ENCODE measurements around the gene ABI3BP.
"Not testable (repeated sequence)": the region's sequence is repeated elsewhere in the genome, so short reads cannot be mapped to it uniquely, and the experiment has no call there.

ABI3BP gene

DNA sequence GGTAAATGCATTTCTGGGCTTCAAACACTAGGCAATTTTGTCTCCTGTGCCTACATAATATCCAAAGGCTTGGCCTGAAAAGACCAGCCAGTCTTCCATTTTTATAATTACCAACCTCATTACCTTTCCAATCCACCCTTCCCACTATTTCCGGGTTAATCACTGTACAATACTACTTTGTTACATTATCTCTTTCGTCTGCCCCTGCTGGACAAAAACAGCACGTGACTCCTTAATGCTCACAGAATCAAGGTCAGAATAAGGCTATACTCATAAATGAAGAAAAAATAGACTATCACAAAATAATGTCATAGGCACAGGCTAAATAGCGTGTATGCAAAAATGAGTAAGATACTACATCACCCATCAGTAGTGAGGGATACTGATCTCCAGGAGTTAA lies 40.1 kb downstream of the ABI3BP start:
- H3K27me3 ChIP-seq (ENCODE audit: insufficient read depth, low read length, poor library complexity, severe bottlenecking), result no peaks in the 10 kb centered on the region
- no peak overlapping the region for H3K4me2 ChIP-seq (ENCODE audit: low read depth, low read length, poor library complexity, severe bottlenecking)
- H2AFZ ChIP-seq (ENCODE audit: low read length), result no peak overlapping the region
- no peak overlapping the region for H3K4me3 ChIP-seq (ENCODE audit: low read length, poor library complexity, severe bottlenecking)
- no peaks in the 10 kb centered on the region for H3K9me2 ChIP-seq (replicated peaks; ENCODE audit: low read depth, low read length)
- H4K20me1 ChIP-seq (ENCODE audit: insufficient read depth, low read length, poor library complexity, severe bottlenecking), result no peaks in the 10 kb centered on the region
- H3F3A ChIP-seq (ENCODE audit: low read depth), result no peaks in the 10 kb centered on the region
- no peaks in the 10 kb centered on the region for H3K9me3 ChIP-seq (ENCODE audit: insufficient read depth, low read depth, low read length)
- no peak overlapping the region for H3K9ac ChIP-seq (ENCODE audit: low read depth, low read length, poor library complexity, severe bottlenecking)
- no peaks in the 10 kb centered on the region for H3K36me3 ChIP-seq (ENCODE audit: insufficient read depth, low read length)
- no peaks in the 10 kb centered on the region for H3K79me2 ChIP-seq (ENCODE audit: insufficient read depth, low read length)
- no peaks in the 10 kb centered on the region for H3K4me1 ChIP-seq (ENCODE audit: insufficient read depth, low read length, poor library complexity, severe bottlenecking)
- TF ChIP-seq EZH2phosphoT487 (IDR thresholded peaks at IDR 0.05; ENCODE audit: borderline replicate concordance), result no peak
- TF ChIP-seq, protein P1, sequence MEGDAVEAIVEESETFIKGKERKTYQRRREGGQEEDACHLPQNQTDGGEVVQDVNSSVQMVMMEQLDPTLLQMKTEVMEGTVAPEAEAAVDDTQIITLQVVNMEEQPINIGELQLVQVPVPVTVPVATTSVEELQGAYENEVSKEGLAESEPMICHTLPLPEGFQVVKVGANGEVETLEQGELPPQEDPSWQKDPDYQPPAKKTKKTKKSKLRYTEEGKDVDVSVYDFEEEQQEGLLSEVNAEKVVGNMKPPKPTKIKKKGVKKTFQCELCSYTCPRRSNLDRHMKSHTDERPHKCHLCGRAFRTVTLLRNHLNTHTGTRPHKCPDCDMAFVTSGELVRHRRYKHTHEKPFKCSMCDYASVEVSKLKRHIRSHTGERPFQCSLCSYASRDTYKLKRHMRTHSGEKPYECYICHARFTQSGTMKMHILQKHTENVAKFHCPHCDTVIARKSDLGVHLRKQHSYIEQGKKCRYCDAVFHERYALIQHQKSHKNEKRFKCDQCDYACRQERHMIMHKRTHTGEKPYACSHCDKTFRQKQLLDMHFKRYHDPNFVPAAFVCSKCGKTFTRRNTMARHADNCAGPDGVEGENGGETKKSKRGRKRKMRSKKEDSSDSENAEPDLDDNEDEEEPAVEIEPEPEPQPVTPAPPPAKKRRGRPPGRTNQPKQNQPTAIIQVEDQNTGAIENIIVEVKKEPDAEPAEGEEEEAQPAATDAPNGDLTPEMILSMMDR (conservative IDR thresholded peaks at IDR 0.05; ENCODE audit: low read length), result no peak

DNA sequence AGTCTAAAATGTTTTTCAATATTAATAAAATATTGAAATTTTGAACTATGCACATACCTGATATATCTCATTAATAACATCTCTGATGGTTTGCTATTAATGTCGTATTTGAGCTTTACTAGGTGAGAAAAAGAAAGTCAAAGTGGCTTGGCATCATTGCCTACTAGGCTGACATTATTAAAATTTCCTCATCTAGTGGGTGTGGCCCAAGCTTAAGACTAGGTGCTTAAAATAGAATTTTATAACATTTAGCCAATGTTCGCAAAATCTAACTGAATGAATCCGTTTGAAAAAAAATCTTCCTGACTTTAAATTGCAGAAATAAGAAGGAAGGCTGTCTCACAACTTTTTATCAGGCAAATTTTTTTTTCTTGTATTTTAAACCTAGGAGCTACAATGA lies 46.1 kb downstream of the ABI3BP start:
- Histone ChIP-seq H3K4me2 (ENCODE audit: low read depth, low read length, poor library complexity, severe bottlenecking) (no peak overlapping the region), H2AFZ (ENCODE audit: low read length) (no peak overlapping the region), H3K9me3 (ENCODE audit: insufficient read depth, low read depth, low read length) (no peaks in the 10 kb centered on the region), H3K79me2 (ENCODE audit: insufficient read depth, low read length) (no peaks in the 10 kb centered on the region), H3K9me2 (replicated peaks; ENCODE audit: low read depth, low read length) (no peaks in the 10 kb centered on the region), H3F3A (ENCODE audit: low read depth) (no peaks in the 10 kb centered on the region), H4K20me1 (ENCODE audit: insufficient read depth, low read length, poor library complexity, severe bottlenecking) (no peaks in the 10 kb centered on the region), H3K27me3 (ENCODE audit: insufficient read depth, low read length, poor library complexity, severe bottlenecking) (no peaks in the 10 kb centered on the region), H3K9ac (ENCODE audit: low read depth, low read length, poor library complexity, severe bottlenecking) (no peak overlapping the region), H3K4me1 (ENCODE audit: insufficient read depth, low read length, poor library complexity, severe bottlenecking) (no peaks in the 10 kb centered on the region), H3K4me3 (ENCODE audit: low read length, poor library complexity, severe bottlenecking) (no peak overlapping the region), H3K36me3 (ENCODE audit: insufficient read depth, low read length) (no peaks in the 10 kb centered on the region)
- TF ChIP-seq, protein P1 (conservative IDR thresholded peaks at IDR 0.05; ENCODE audit: low read length), result no peak
- no peak for TF ChIP-seq EZH2phosphoT487 (IDR thresholded peaks at IDR 0.05; ENCODE audit: borderline replicate concordance)

DNA sequence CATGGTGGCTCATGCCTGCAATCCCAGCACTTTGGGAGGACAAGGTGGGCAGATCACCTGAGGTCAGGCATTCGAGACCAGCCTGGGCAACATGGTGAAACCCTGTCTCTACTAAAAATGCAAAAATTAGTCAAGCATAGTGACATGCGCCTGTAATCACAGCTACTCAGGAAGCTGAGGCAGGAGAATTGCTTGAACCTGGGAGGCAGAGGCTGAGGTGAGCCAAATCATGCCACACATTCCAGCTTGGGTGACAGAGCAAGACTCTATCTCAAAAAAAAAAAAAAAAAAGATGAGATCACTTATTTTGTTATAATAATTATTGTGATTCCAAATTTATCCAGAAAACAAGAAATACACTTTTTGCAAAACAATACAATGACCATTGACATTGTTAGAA lies 47.1 kb downstream of the ABI3BP start:
- not testable (repeated sequence) for H4K20me1 ChIP-seq (ENCODE audit: insufficient read depth, low read length, poor library complexity, severe bottlenecking); H3K79me2 ChIP-seq (ENCODE audit: insufficient read depth, low read length); H3K36me3 ChIP-seq (ENCODE audit: insufficient read depth, low read length); H3K9ac ChIP-seq (ENCODE audit: low read depth, low read length, poor library complexity, severe bottlenecking); H3F3A ChIP-seq (ENCODE audit: low read depth); H3K9me3 ChIP-seq (ENCODE audit: insufficient read depth, low read depth, low read length); H2AFZ ChIP-seq (ENCODE audit: low read length); H3K9me2 ChIP-seq (replicated peaks; ENCODE audit: low read depth, low read length); H3K4me2 ChIP-seq (ENCODE audit: low read depth, low read length, poor library complexity, severe bottlenecking); H3K4me1 ChIP-seq (ENCODE audit: insufficient read depth, low read length, poor library complexity, severe bottlenecking); H3K4me3 ChIP-seq (ENCODE audit: low read length, poor library complexity, severe bottlenecking); H3K27me3 ChIP-seq (ENCODE audit: insufficient read depth, low read length, poor library complexity, severe bottlenecking)

DNA sequence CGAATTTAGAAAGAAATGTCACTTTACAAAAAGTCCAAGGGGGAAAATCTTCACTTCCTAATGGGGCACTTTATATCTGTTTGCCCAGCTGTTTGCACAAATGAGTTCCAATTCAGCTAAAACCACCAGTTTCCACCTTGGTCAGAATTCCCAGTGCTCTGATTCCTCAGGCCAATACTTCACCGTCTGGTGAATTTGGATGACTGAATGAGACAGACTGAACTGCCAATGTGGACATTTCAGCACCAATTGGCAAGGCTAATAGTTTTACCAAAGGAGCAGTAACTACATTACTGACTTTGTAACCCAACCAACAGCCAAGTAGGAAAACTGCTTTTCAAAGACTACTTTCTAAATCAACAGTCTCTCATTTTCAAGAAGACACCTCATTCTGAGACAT lies 51.8 kb downstream of the ABI3BP start:
- H3K9ac ChIP-seq (ENCODE audit: low read depth, low read length, poor library complexity, severe bottlenecking), result no peak overlapping the region
- no peaks in the 10 kb centered on the region for H3K9me3 ChIP-seq (ENCODE audit: insufficient read depth, low read depth, low read length)
- no peaks in the 10 kb centered on the region for H3K9me2 ChIP-seq (replicated peaks; ENCODE audit: low read depth, low read length)
- H3K4me3 ChIP-seq (ENCODE audit: low read length, poor library complexity, severe bottlenecking), result no peak overlapping the region
- H3K4me2 ChIP-seq (ENCODE audit: low read depth, low read length, poor library complexity, severe bottlenecking), result no peak overlapping the region
- H3K79me2 ChIP-seq (ENCODE audit: insufficient read depth, low read length), result no peaks in the 10 kb centered on the region
- H3K27me3 ChIP-seq (ENCODE audit: insufficient read depth, low read length, poor library complexity, severe bottlenecking), result no peaks in the 10 kb centered on the region
- no peaks in the 10 kb centered on the region for H3K4me1 ChIP-seq (ENCODE audit: insufficient read depth, low read length, poor library complexity, severe bottlenecking)
- no peaks in the 10 kb centered on the region for H4K20me1 ChIP-seq (ENCODE audit: insufficient read depth, low read length, poor library complexity, severe bottlenecking)
- no peaks in the 10 kb centered on the region for H3K36me3 ChIP-seq (ENCODE audit: insufficient read depth, low read length)
- H2AFZ ChIP-seq (ENCODE audit: low read length), result no peak overlapping the region
- TF ChIP-seq, protein P1 (conservative IDR thresholded peaks at IDR 0.05; ENCODE audit: low read length), result no peak
- TF ChIP-seq EZH2phosphoT487 (IDR thresholded peaks at IDR 0.05; ENCODE audit: borderline replicate concordance), result no peak
- H3F3A ChIP-seq (ENCODE audit: low read depth), result no peaks in the 10 kb centered on the region

Data from Loucy (cell line).